ENCODE results near the gene TEX36. TPM values are rescaled to one million over a fixed set of nuclear protein-coding genes. Genes with fewer than 3 reads are reported as not detected.

TEX36 gene
- total RNA-seq, 1 experiment from 2014 or later, result not detected

DNA sequence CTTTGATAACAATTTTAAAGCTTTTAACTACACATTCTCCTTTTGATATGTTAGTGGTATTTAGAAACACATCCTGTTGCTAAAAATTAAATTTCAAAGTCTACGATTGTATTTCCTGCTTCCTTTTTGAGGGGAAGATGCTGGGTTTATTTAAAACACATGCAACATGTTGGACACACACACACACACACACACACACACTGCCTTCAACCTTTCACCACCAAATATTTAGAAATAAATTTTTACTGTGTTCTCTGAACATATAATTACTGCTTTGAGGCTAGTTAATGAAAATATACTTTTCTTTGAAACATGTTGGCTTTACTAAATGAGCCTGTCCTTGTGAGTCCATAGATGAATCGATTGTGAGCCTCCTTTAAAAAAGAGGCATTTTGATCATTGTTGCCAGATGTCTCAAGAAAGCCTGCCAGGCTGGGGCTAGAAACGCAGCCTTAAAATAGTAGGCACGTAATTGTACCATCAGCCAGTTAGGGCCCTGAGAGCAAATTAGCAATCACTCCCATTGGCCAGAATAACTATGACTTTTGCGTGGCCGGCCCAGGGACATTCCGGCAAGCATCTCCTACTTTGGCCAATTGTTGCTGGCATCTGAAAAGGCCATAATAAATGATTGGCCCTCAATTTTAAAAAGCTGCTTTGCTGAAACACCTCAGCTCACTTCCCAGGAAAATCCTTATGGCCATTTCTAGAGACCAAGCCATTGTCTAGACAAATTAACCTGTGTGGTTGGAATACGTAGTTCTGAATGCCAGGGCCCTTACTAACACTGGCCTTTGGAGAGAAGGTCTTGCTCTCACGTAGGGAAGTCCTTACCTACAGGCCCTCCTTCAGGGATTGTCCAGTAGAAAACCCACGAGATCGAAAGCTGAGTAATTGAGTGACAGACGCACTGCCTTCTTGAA is 9.9 kb upstream of the TEX36 start:
- no peak overlapping the region for H3K23ac ChIP-seq (ENCODE audit: insufficient read length, low read depth, low read length)
- no peaks in the 10 kb centered on the region for H3K79me2 ChIP-seq (ENCODE audit: insufficient read depth, low read length)
- H3K27me3 ChIP-seq (ENCODE audit: insufficient read depth, low read length), result no peaks in the 10 kb centered on the region
- no peak overlapping the region for H3K4me3 Mint-ChIP-seq
- no peak overlapping the region for H3K27ac Mint-ChIP-seq
- DNase-seq, result no peak
- H2BK12ac ChIP-seq (ENCODE audit: insufficient read length, low read depth, low read length), result no peak overlapping the region
- H4K91ac ChIP-seq (ENCODE audit: insufficient read length, low read depth, low read length), result no peak overlapping the region
- WGBS (ENCODE audit: extremely low coverage, insufficient read length, low lambda C conversion rate), result no CpG with 5 or more reads among the region's 12 CpGs
- no peak overlapping the region for H4K8ac ChIP-seq (replicated peaks; ENCODE audit: insufficient read length, low read depth, low read length)
- H3K18ac ChIP-seq (ENCODE audit: insufficient read length, low read depth, low read length), result no peak overlapping the region
- H3K4me1 Mint-ChIP-seq, result peaks cover 0 to 7% of the 10 kb centered on the region in 2 experiments; a peak in 2 of 4 replicates
- no peak overlapping the region for H3K14ac ChIP-seq (ENCODE audit: insufficient read depth, low read length)
- no peak overlapping the region for H2AFZ ChIP-seq (ENCODE audit: low read length)
- no peak overlapping the region for H3K56ac ChIP-seq (ENCODE audit: insufficient read length, low read depth, low read length)
- H3K4ac ChIP-seq (ENCODE audit: low read depth, low read length), result no peak overlapping the region
- H3T11ph ChIP-seq (ENCODE audit: low read length), result no peak overlapping the region
- H3K79me1 ChIP-seq (ENCODE audit: insufficient read depth, low read depth, low read length, poor library complexity, severe bottlenecking), result no peaks in the 10 kb centered on the region
- H3K9ac ChIP-seq (ENCODE audit: extremely low read depth, insufficient read length, low read length), result no peak overlapping the region
- H2BK15ac ChIP-seq (ENCODE audit: low read depth, low read length), result no peak overlapping the region
- H2AK5ac ChIP-seq (ENCODE audit: insufficient read length, low read length), result no peak overlapping the region
- 0 out of 2 replicates have a peak, but pooled peaks cover 2% of the 10 kb centered on the region for H3K4me1 ChIP-seq (ENCODE audit: insufficient read depth, low read length)
- peaks cover 7% of the 10 kb centered on the region for H3K27me3 Mint-ChIP-seq (ENCODE audit: low read depth)
- H3K9me3 ChIP-seq (ENCODE audit: control insufficient read depth, low read depth, low read length), result no peaks in the 10 kb centered on the region
- no peak overlapping the region for H3K4me2 ChIP-seq (ENCODE audit: insufficient read depth, insufficient read length, low read length)
- no peak overlapping the region for H2BK20ac ChIP-seq (ENCODE audit: low read depth, low read length, poor library complexity, severe bottlenecking)
- TF ChIP-seq, protein P1, sequence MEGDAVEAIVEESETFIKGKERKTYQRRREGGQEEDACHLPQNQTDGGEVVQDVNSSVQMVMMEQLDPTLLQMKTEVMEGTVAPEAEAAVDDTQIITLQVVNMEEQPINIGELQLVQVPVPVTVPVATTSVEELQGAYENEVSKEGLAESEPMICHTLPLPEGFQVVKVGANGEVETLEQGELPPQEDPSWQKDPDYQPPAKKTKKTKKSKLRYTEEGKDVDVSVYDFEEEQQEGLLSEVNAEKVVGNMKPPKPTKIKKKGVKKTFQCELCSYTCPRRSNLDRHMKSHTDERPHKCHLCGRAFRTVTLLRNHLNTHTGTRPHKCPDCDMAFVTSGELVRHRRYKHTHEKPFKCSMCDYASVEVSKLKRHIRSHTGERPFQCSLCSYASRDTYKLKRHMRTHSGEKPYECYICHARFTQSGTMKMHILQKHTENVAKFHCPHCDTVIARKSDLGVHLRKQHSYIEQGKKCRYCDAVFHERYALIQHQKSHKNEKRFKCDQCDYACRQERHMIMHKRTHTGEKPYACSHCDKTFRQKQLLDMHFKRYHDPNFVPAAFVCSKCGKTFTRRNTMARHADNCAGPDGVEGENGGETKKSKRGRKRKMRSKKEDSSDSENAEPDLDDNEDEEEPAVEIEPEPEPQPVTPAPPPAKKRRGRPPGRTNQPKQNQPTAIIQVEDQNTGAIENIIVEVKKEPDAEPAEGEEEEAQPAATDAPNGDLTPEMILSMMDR (conservative IDR thresholded peaks at IDR 0.05), result no peak
- no peak overlapping the region for H4K5ac ChIP-seq (ENCODE audit: insufficient read length, low read depth, low read length)
- H2BK5ac ChIP-seq (ENCODE audit: insufficient read length, low read length), result no peak overlapping the region
- H3K36me3 Mint-ChIP-seq (ENCODE audit: insufficient read depth in 1 of 3, low read depth in 3 of 3), result no peaks in the 10 kb centered on the region
- no peaks in the 10 kb centered on the region for H4K20me1 ChIP-seq (ENCODE audit: control insufficient read depth, insufficient read depth, insufficient read length)
- H3K9me3 Mint-ChIP-seq, result no peaks in the 10 kb centered on the region
- no peaks in the 10 kb centered on the region for H3K23me2 ChIP-seq (ENCODE audit: insufficient read length, low read depth, low read length, poor library complexity, severe bottlenecking)
- H2BK120ac ChIP-seq (ENCODE audit: low read depth, low read length, poor library complexity, severe bottlenecking), result no peak overlapping the region
- no peak overlapping the region for H3K27ac ChIP-seq (ENCODE audit: insufficient read length, low read depth, low read length)
